ENCODE measurements around the gene CYP39A1. TPM values are rescaled to one million over a fixed set of nuclear protein-coding genes. Genes with fewer than 3 reads are reported as not detected.

The CYP39A1 gene
- total RNA-seq, 1 donor from 2014 or later: 5.4 TPM

DNA sequence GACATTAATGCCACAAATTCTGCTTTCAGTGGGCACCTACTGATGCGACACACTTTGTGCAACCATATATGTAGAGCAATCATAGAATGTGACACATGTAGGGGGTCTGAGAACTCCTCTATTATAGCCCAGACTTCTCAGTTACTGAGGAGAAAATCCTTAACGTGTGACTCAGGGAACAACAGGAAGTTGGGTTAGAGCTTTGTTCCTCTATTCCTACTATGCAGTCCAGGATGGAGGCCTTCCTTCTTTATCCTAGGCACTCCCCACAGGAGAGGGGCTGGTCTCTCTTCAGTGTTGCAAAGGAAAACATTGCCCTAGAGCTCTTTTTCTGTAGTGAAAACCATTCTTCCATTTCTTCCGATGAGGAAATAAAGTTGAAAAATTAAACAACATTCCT, 121.7 kb downstream of the CYP39A1 start:
- DNase-seq (ENCODE audit: extremely low spot score in 2 of 2): no peak
- H3K4me3 ChIP-seq: no peak overlapping the region
- H3K4me1 ChIP-seq: no peaks in the 10 kb centered on the region
- no peaks in the 10 kb centered on the region for H3K36me3 ChIP-seq
- no peaks in the 10 kb centered on the region for H3K27me3 ChIP-seq
- no peak overlapping the region for H3K27ac ChIP-seq
- H3K9me3 ChIP-seq: no peaks in the 10 kb centered on the region
- TF ChIP-seq POLR2AphosphoS5 (IDR thresholded peaks at IDR 0.05; ENCODE audit: insufficient read depth in 1 of 2, low read depth in 1 of 2): no peak
- TF ChIP-seq, protein P1, sequence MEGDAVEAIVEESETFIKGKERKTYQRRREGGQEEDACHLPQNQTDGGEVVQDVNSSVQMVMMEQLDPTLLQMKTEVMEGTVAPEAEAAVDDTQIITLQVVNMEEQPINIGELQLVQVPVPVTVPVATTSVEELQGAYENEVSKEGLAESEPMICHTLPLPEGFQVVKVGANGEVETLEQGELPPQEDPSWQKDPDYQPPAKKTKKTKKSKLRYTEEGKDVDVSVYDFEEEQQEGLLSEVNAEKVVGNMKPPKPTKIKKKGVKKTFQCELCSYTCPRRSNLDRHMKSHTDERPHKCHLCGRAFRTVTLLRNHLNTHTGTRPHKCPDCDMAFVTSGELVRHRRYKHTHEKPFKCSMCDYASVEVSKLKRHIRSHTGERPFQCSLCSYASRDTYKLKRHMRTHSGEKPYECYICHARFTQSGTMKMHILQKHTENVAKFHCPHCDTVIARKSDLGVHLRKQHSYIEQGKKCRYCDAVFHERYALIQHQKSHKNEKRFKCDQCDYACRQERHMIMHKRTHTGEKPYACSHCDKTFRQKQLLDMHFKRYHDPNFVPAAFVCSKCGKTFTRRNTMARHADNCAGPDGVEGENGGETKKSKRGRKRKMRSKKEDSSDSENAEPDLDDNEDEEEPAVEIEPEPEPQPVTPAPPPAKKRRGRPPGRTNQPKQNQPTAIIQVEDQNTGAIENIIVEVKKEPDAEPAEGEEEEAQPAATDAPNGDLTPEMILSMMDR (IDR thresholded peaks at IDR 0.05): no peak
- TF ChIP-seq POLR2A (IDR thresholded peaks at IDR 0.05): no peak
- intact Hi-C loops (cut with DNase I): no loop called here

DNA sequence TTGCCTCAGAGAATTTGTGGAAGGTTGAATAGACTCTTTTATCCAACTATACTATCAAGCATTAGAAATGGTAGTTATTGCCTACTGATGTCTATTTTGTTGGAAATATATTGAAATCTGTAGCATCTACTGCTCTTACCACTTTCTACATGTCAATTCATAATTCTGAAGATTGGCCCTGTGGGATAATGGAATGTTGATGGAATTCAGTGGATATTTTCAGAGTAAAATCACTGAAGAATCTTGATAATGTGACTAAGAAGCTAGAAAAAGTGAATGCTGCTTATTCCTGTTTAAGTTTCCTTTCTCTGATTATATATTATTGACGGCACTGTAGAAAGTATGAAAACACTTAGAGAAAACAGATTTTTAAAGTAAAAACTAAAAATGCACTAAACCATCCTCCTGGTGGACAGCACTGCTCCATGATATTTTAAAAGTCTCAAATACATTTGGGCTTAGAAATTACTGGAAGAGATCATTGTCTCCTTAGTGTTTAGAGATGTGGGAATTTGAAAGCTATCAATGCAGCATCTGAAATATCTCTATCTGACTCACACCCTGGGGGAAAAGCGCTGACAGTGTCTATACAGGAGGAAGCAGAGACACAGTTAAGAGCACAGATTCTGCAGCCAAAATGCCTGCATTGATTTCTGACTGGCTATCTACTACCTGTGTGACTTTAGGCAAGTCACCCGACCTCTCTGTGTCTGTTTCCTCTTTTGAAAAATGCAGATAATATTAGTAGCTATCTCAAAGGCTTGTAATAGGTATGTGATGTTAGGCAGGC, 123.5 kb downstream of the CYP39A1 start:
- H3K4me1 ChIP-seq: no peaks in the 10 kb centered on the region
- no peak for DNase-seq (ENCODE audit: extremely low spot score in 2 of 2)
- intact Hi-C loops (cut with DNase I): no loop called here

DNA sequence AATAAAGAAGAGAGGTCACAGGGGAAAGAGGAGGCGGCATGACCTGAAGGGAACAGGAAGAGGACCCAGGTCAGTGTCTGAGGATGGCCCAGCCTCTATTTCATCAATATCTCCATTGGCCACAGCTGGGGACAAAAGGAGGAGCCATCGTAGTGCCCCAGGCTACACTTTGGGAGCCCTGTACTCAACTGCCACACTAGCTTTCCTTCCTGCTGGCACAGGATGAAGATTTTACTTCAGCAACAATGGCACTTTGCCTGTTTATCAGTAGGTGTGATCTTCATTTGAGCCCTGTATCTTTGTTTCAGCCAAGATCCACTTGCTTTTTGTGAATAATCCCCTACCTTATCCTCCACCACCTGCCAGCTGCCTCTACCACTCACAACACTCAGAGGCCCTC, 126.0 kb downstream of the CYP39A1 start:
- Histone ChIP-seq H3K27ac (no peak overlapping the region), H3K4me1 (no peaks in the 10 kb centered on the region), H3K4me3 (no peak overlapping the region), H3K27me3 (no peaks in the 10 kb centered on the region), H3K36me3 (no peaks in the 10 kb centered on the region), H3K9me3 (no peaks in the 10 kb centered on the region)
- DNase-seq (ENCODE audit: extremely low spot score in 2 of 2): no peak
- no peak for TF ChIP-seq POLR2A (IDR thresholded peaks at IDR 0.05)
- TF ChIP-seq POLR2AphosphoS5 (IDR thresholded peaks at IDR 0.05; ENCODE audit: insufficient read depth in 1 of 2, low read depth in 1 of 2): no peak
- TF ChIP-seq, protein P1 (IDR thresholded peaks at IDR 0.05): no peak
- intact Hi-C loops (cut with DNase I): no loop called here

More for the DNA sequence above, 123.5 kb downstream of the CYP39A1 start:
- TF ChIP-seq POLR2AphosphoS5 (IDR thresholded peaks at IDR 0.05; ENCODE audit: insufficient read depth in 1 of 2, low read depth in 1 of 2) (no peak), POLR2A (IDR thresholded peaks at IDR 0.05) (no peak)
- TF ChIP-seq, protein P1 (IDR thresholded peaks at IDR 0.05): no peak
- no peaks in the 10 kb centered on the region for H3K9me3 ChIP-seq
- H3K27ac ChIP-seq: no peak overlapping the region
- no peaks in the 10 kb centered on the region for H3K36me3 ChIP-seq
- no peaks in the 10 kb centered on the region for H3K27me3 ChIP-seq
- no peak overlapping the region for H3K4me3 ChIP-seq

DNA sequence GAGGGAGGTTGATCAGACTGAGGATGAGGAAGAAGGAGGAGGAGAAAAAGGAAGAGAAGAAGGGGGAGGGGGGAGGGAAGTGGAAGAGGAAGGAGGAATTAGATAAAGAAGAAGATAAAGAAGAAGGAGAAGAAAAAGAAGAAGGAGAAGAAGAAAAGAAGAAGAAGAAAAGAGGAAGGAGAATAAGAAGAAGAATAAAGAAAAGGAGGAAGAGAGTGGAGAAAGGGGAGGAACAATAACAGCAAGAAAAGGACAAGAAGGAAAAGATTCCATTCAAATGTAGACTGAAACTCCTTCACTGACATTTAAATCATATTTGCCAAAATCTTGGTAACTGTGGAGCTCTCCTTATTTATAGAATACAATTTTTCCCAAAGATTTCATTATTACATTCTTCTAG, 127.0 kb downstream of the CYP39A1 start:
- no peak overlapping the region for H3K4me3 ChIP-seq
- H3K4me1 ChIP-seq: no peaks in the 10 kb centered on the region
- TF ChIP-seq, protein P1 (IDR thresholded peaks at IDR 0.05): no peak
- TF ChIP-seq POLR2AphosphoS5 (IDR thresholded peaks at IDR 0.05; ENCODE audit: insufficient read depth in 1 of 2, low read depth in 1 of 2): no peak
- no peak for TF ChIP-seq POLR2A (IDR thresholded peaks at IDR 0.05)
- intact Hi-C loops (cut with DNase I): no loop called here
- no peaks in the 10 kb centered on the region for H3K27me3 ChIP-seq
- DNase-seq (ENCODE audit: extremely low spot score in 2 of 2): no peak
- no peaks in the 10 kb centered on the region for H3K9me3 ChIP-seq
- no peak overlapping the region for H3K27ac ChIP-seq
- H3K36me3 ChIP-seq: no peaks in the 10 kb centered on the region

DNA sequence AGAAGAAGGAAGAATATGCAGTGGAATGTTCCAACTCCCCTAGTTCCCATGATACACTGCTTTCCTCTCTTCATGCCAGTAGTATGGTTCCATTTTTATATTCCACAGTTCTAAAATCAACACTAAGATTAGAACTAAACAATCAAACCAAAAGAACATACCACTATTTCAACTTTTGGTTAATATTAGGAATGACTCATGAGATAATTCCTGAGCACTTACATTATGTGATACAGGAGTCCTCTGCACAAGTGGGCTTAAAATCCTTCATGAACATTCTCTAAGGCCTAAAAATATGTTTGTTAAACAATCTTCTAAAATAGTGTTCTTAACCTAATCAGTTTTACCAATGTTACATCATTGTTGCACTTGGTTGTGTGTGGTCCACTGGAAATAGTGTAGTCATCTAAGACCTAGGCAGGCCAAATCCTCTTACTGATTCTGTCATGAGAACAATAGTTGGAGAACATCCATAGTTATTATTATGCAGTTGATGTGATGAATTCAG, 131.1 kb downstream of the CYP39A1 start:
- no peak for TF ChIP-seq POLR2A (IDR thresholded peaks at IDR 0.05)
- TF ChIP-seq, protein P1 (IDR thresholded peaks at IDR 0.05): no peak
- TF ChIP-seq POLR2AphosphoS5 (IDR thresholded peaks at IDR 0.05; ENCODE audit: insufficient read depth in 1 of 2, low read depth in 1 of 2): no peak
- Histone ChIP-seq H3K27ac (no peak overlapping the region), H3K4me1 (no peaks in the 10 kb centered on the region), H3K27me3 (no peaks in the 10 kb centered on the region), H3K36me3 (no peaks in the 10 kb centered on the region), H3K4me3 (no peak overlapping the region), H3K9me3 (no peaks in the 10 kb centered on the region)
- DNase-seq (ENCODE audit: extremely low spot score in 2 of 2): no peak
- intact Hi-C loops (cut with DNase I): no loop called here

Measured in vagina (tissue), 2 donors.